Breast epithelium (tissue), 3 donors: ENCODE results near the gene RAB44.

Experiments used
- POLR2A ChIP-seq: fragments of 450-650 bp; IDR thresholded peaks from one replicate; pipeline ENCODE4 v1.6.1; 2016; ENCODE audit warnings: antibody characterized with exemption, mild to moderate bottlenecking, moderate library complexity
- TF ChIP-seq, protein P1 (sequence below), 3 donors: fragments of 450-650 bp; IDR thresholded peaks; one replicate each; pipeline ENCODE4 v1.5.1; 2016 to 2017; ENCODE audit warnings: antibody characterized with exemption in 3 of 3, mild to moderate bottlenecking in 3 of 3, moderate library complexity in 3 of 3

DNA sequence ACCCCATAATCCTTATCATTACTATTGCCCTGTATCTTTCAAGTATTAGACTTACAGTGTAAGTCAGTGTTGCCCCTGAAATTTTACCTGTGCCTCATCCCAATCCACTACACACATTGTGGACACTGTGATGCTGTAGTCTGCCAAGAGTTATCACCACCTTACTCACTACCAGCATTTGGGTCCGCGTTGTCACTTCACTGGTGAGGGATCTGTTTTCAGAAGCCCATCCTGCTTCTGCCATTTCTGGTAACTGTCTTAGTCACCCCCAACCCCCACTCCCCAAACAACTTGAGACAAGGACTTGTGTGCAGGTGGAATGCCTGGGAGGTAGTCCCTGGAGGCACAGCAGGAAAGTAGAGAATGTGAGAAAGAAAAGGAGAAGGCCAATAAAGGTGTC is 6.0 kb upstream of the RAB44 start:
- TF ChIP-seq POLR2A, result no peak
- TF ChIP-seq, protein P1, sequence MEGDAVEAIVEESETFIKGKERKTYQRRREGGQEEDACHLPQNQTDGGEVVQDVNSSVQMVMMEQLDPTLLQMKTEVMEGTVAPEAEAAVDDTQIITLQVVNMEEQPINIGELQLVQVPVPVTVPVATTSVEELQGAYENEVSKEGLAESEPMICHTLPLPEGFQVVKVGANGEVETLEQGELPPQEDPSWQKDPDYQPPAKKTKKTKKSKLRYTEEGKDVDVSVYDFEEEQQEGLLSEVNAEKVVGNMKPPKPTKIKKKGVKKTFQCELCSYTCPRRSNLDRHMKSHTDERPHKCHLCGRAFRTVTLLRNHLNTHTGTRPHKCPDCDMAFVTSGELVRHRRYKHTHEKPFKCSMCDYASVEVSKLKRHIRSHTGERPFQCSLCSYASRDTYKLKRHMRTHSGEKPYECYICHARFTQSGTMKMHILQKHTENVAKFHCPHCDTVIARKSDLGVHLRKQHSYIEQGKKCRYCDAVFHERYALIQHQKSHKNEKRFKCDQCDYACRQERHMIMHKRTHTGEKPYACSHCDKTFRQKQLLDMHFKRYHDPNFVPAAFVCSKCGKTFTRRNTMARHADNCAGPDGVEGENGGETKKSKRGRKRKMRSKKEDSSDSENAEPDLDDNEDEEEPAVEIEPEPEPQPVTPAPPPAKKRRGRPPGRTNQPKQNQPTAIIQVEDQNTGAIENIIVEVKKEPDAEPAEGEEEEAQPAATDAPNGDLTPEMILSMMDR (IDR thresholded peaks at IDR 0.05), result no peak
